ENCODE data around the gene EHD2.
"Not testable (repeated sequence)": the region's sequence is repeated elsewhere in the genome, so short reads cannot be mapped to it uniquely, and the experiment has no call there.

The EHD2 gene, protein sequence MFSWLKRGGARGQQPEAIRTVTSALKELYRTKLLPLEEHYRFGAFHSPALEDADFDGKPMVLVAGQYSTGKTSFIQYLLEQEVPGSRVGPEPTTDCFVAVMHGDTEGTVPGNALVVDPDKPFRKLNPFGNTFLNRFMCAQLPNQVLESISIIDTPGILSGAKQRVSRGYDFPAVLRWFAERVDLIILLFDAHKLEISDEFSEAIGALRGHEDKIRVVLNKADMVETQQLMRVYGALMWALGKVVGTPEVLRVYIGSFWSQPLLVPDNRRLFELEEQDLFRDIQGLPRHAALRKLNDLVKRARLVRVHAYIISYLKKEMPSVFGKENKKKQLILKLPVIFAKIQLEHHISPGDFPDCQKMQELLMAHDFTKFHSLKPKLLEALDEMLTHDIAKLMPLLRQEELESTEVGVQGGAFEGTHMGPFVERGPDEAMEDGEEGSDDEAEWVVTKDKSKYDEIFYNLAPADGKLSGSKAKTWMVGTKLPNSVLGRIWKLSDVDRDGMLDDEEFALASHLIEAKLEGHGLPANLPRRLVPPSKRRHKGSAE

GRCh38 chr19:47713046-47714021 is at the start of gene EHD2:
Gene EHD2, plus strand, starts transcription at chr19:47713422. Its CDS starts 3,191 bp downstream, at chr19:47716613.
- peak in 1 of 2 donors; percentile 39 for DNase-seq

- DNase-seq: no peak
Measured at GRCh38 chr19:47663435-47663910, 49.7 kb upstream of the EHD2 start.

DNA sequence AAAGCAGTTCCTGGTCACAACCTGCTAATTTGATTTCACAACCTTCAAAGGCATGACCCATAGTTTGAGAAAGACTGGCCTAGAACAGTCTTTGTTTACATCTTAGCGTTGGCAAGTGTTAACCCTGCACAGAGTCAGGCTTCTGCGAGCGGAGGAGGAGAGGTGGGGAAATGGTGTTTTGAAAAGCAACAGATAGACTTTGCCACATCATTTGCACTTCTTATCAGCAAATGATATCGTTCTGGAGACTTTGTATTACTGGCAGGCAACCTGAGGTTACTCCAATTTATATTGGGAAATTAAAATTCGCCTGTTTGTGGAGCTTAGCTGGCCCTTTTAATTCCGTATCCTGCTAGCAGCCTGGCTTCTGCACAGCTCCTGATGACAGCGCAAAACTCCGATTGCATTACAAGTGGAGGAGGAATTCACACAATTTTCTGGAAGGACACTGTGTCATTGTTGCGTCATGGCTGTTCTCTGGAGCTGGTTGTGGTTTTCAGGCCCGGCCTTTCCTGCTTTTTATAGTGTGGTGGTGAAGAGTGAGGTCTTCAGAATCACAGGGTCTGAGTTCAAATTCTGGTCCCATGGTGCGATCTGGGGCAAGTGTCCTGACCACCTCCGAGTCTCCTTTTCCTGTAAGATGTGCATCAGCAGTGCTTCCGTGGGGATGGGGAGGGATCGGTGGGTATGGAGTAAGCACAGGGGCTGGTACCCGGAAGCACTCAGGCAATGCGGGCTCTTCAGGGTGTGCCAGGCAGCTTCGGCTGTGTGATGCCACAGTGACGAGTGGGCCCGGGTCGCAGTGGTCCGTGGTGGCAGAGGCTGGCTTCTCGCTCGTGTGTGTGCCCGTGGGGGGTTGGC is 49.1 kb upstream of the EHD2 start:
- peak in 1 of 2 donors; percentile 61 for DNase-seq

DNA sequence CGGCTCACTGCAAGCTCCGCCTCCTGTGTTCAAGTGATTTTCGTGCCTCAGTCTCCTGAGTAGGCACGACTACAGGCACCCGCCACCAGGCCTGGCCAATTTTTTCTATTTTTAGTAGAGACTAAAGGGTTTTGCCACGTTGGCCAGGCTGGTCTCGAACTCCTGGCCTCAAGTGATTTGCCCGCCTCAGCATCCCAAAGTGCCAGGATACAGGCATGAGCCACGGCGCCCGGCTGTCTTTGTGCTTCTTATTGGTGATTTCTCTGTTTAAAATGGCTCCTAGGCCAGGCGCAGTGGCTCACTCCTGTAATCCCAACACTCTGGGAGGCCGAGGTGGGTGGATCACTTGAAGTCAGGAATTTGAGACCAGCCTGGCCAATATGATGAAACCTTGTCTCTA is 44.7 kb upstream of the EHD2 start:
- DNase-seq: not testable (repeated sequence)

DNA sequence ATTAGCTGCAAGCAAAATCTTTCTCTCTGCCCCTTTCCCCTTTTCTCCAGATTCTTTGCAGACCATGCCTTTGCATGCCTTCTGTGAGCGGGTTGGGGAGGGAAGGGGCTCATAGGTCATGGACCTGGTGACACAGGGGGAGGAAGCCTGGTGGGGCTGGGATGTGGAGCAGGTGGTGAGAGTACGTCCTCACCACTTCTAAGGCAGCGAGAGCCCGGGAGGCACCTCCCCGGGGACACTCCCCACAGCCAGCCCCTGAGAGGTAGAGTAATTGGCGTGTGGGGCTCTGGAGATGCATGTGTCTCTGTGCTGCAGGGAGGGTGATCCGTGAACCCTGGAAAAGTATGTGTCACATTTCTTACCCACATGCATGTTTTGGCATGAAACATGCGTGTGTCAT is 42.5 kb upstream of the EHD2 start:
- no peak for DNase-seq

DNA sequence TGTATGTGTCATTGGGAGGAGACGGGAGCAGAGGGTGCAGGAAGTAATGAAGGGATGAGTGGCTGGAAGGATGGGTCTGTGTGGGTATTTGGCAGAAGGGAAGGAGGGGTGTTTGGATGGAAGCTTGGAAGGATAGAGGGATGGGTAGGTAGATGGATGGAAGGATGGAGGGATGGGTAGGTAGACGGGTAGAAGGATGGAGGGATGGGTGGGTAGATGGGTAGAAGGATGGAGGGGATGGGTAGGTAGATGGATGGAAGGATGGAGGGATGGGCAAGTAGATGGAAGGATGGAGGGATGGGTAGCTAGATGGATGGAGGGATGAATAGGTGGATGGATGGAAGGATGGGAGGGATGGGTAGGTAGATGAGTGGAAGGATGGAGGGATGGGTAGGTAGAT is 41.7 kb upstream of the EHD2 start:
- no peak for DNase-seq

DNA sequence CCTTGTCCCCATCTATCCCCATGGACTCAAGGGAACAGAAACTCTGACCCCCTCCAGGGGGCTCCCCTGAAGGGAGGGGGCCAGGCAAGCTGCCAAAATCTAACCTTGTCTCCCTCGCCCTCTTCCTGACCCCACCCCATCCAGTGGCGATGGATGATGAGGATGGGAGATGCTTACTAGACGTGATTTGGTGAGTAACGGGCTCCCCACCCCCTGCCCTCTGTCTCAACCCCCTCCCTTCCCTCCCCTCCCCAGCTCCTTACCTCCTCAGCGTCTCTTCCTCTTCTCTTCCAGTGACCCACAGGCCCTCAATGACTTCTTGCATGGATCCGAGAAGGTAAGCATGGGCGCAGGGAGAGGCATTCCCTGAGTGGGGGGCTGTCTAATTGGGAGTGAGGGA is 39.8 kb upstream of the EHD2 start:
- no peak for DNase-seq

DNA sequence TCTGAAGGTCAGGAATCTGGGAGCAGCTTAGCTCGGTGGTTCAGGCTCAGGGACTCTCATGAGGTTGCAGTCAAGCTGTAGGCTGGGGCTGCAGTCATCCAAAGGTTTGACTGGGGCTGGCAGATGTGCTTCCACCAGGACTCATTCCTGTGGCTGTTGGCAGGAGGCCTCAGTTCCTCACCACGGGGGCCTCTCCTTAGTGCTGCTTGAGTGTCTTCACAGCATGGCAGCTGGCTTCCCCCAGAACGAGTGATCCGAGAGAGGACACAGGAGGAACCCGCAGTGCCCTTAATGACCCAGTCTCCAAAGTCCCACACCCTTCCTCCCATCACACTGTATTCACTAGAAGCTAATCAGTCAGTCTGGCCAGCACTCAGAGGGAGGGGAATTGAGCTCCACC is 38.7 kb upstream of the EHD2 start:
- DNase-seq: no peak

GRCh38 chr19:47675271-47675670 is 38.0 kb upstream of the EHD2 start:
- DNase-seq: no peak

DNA sequence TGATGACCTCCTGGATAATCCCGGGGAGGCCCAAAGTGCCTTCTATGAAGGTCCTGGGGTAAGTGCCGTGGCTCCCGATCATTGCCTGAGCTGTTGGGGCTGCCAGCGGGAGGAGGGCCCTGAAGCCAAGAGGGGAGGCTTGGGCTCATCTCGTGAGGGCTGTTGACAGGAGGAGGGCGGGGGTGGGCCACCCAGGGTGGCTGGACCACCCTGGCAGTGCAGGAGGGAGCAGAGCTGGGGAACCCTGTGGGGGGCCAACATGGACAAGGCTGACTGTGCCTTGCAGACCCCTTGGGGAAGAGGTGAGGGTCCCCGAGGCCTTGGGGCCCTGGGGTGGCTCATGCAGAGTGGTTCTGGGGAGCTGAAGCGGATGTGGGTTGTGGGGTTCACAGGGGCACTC is 37.4 kb upstream of the EHD2 start:
- DNase-seq: no peak

DNA sequence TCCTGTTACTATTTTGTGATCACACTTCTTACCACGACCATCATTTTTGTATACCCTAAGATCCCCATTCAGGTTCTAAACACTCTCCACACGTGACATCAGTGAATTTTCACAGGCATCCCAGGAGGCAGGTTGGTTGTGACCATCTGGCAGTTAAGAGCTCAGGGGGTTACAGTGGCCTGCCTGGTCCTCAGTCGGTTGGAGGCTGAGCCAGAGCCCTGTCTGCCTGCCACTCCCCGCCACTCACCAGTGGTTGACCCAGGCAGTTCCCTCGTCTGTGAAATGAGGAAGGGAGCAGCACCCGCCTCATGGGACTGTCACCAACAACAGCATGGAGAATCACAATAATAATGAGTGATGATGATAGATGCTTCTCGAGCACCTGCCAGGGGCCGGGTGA is 36.4 kb upstream of the EHD2 start:
- no peak for DNase-seq

GRCh38 chr19:47679251-47679900 is 33.8 kb upstream of the EHD2 start:
- no peak for DNase-seq

- DNase-seq: no peak
Measured at GRCh38 chr19:47679922-47680857, 33.0 kb upstream of the EHD2 start.

DNA sequence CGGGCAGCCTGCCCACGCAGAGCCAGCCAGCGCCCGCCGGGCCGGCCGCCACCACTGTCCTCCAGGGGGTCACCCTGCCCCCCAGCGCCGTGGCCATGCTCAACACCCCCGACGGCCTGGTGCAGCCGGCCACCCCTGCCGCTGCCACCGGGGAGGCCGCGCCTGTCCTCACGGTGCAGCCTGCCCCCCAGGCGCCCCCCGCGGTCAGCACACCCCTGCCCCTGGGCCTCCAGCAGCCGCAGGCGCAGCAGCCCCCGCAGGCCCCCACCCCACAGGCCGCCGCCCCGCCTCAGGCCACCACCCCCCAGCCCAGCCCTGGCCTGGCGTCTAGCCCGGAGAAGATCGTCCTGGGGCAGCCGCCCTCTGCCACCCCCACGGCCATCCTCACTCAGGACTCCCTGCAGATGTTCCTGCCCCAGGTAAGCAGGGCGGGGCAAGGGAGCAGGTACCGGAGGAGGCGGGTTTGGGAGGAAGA is 32.3 kb upstream of the EHD2 start:
- DNase-seq: no peak

DNA sequence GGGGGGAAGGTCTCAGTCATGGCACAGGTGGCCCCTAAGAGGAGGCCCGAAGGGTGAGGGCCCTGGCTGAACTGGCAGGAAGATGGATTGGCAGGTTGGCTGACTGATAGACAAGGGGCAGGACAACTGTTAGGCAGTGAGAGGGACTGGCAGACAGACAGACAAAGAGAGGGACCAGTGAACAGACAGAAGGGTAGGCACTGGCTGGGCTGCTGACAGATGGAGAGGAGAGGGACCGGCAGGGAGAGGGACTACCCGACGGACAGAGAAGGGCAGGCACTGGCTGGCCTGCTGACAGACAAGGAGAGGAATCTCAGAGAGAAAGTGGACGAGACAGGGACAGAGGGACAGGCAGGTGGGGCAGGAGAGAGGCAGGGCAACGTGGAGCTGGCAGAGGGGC is 31.8 kb upstream of the EHD2 start:
- no peak for DNase-seq

GRCh38 chr19:47681936-47682335 is 31.3 kb upstream of the EHD2 start:
- no peak for DNase-seq

- no peak for DNase-seq
Measured at GRCh38 chr19:47682939-47683338, 30.3 kb upstream of the EHD2 start.

GRCh38 chr19:47686679-47687450 is 26.4 kb upstream of the EHD2 start:
- DNase-seq: no peak

DNA sequence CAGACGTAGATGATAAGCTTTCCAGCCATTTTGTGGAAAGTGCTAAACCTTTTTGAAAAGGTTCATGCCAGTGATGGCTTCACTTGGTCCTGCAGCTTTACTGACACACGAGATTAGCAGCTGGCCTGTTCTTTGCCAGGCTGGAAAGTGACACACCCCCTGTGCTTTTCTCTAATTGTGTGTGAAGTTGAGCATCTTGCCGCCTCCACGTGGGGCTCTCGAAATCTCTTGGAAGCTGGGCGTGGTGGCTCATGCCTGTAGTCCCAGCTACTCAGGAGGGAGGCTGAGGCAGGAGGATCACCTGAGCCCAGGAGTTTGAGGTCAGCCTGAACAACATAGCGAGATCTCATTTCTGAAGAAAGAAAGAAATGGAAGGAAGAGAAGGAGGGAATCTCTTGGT is 25.3 kb upstream of the EHD2 start:
- DNase-seq: no peak

- DNase-seq: no peak
Measured at GRCh38 chr19:47691090-47691489, 22.1 kb upstream of the EHD2 start.

Measured in CD4-positive, alpha-beta T cell treated with Interferon alpha-2 for 1 hour (primary cell).